GM23338 (cell line): ENCODE data around the gene SDC3. TPM values are rescaled to one million over a fixed set of nuclear protein-coding genes. Genes with fewer than 3 reads are reported as not detected.

ENCODE experiments used
- ATAC-seq: fragments of 200-7000 bp; cut with Tn5 transposase; 3 replicates; pipeline ENCODE4 v1.9.1; 2020
- DNase-seq: peaks from one replicate; pipeline ENCODE4 v3.0.0-alpha.2; 2015; ENCODE audit warnings: low spot score
- H2AFZ ChIP-seq: fragments of 200-600 bp; sonication (generic); 2 replicates; pipeline ENCODE4 v1.8.0; 2016; ENCODE audit warnings: antibody characterized with exemption, mild to moderate bottlenecking, moderate library complexity
- H3F3A ChIP-seq: fragments of 200-600 bp; sonication (generic); replicated peaks from 2 replicates; pipeline ENCODE4 v1.8.0; 2017; ENCODE audit warnings: antibody characterized with exemption, mixed run types, low read depth
- H3K27ac ChIP-seq: fragments of 200-600 bp; sonication (generic); 2 replicates; pipeline ENCODE4 v1.6.1; 2016; ENCODE audit warnings: low read depth
- H3K27me3 ChIP-seq: fragments of 200-600 bp; sonication (generic); 2 replicates; pipeline ENCODE4 v1.8.0; 2016; ENCODE audit warnings: mild to moderate bottlenecking, mixed run types, moderate library complexity; ENCODE audit not compliant: insufficient read depth
- H3K36me3 ChIP-seq: fragments of 200-600 bp; sonication (generic); 2 replicates; pipeline ENCODE4 v1.8.0; 2016; ENCODE audit warnings: mild to moderate bottlenecking; ENCODE audit not compliant: insufficient read depth
- H3K4me1 ChIP-seq: fragments of 200-600 bp; sonication (generic); 2 replicates; pipeline ENCODE4 v1.8.0; 2016; ENCODE audit warnings: mild to moderate bottlenecking, moderate library complexity; ENCODE audit not compliant: insufficient read depth
- H3K4me2 ChIP-seq: fragments of 200-600 bp; sonication (generic); 2 replicates; pipeline ENCODE4 v1.7.1; 2017; ENCODE audit warnings: mixed run types
- H3K4me3 ChIP-seq: fragments of 200-600 bp; sonication (generic); 2 replicates; pipeline ENCODE4 v1.6.1; 2016; ENCODE audit warnings: mixed run types
- H3K79me2 ChIP-seq: fragments of 200-600 bp; sonication (generic); replicated peaks from 2 replicates; pipeline ENCODE4 v1.8.0; 2017; ENCODE audit warnings: mild to moderate bottlenecking; ENCODE audit not compliant: insufficient read depth
- H3K9me2 ChIP-seq: fragments of 200-600 bp; sonication (generic); 2 replicates; pipeline ENCODE4 v1.8.0; 2017; ENCODE audit not compliant: insufficient read depth
- H4K20me1 ChIP-seq: fragments of 200-600 bp; sonication (generic); replicated peaks from 2 replicates; pipeline ENCODE4 v1.8.0; 2017; ENCODE audit warnings: mild to moderate bottlenecking; ENCODE audit not compliant: insufficient read depth
- H3K27ac Mint-ChIP-seq: 2 replicates; pipeline ENCODE4 v1.8.0; 2020; ENCODE audit warnings: inconsistent platforms, mild to moderate bottlenecking, moderate library complexity, mixed read lengths
- H3K27me3 Mint-ChIP-seq: 3 replicates; pipeline ENCODE4 v1.8.0; 2022; ENCODE audit warnings: low read depth, mild to moderate bottlenecking, moderate library complexity, mixed read lengths, inconsistent platforms; ENCODE audit not compliant: insufficient read depth, poor library complexity
- H3K36me3 Mint-ChIP-seq: 3 replicates; pipeline ENCODE4 v1.8.0; 2021; ENCODE audit warnings: low read depth, mild to moderate bottlenecking, inconsistent platforms, moderate library complexity, mixed read lengths
- H3K4me1 Mint-ChIP-seq: 3 replicates; pipeline ENCODE4 v1.8.0; 2020; ENCODE audit warnings: mild to moderate bottlenecking, inconsistent platforms, mixed read lengths
- H3K4me3 Mint-ChIP-seq: 3 replicates; pipeline ENCODE4 v1.8.0; 2021; ENCODE audit warnings: moderate library complexity, mild to moderate bottlenecking, inconsistent platforms, mixed read lengths
- H3K9me3 Mint-ChIP-seq: 3 replicates; pipeline ENCODE4 v1.8.0; 2020; ENCODE audit warnings: moderate library complexity, mild to moderate bottlenecking, inconsistent platforms, mixed read lengths
- CREB1 ChIP-seq: fragments of 250-450 bp; sonication (Bioruptor Pico); IDR thresholded peaks from 2 replicates; pipeline ENCODE4 v1.5.0; 2020; ENCODE audit warnings: low read depth, mild to moderate bottlenecking, moderate library complexity
- EZH2 ChIP-seq: fragments of 200-600 bp; sonication (generic); IDR thresholded peaks from one replicate; pipeline ENCODE4 v1.8.0; 2017; ENCODE audit warnings: antibody characterized with exemption, mild to moderate bottlenecking, low read depth; ENCODE audit not compliant: unreplicated experiment
- EZH2phosphoT487 ChIP-seq: fragments of 200-600 bp; sonication (generic); IDR thresholded peaks from one replicate; pipeline ENCODE4 v1.8.1; 2018; ENCODE audit warnings: antibody characterized with exemption; ENCODE audit not compliant: unreplicated experiment
- JUNB ChIP-seq: IDR thresholded peaks from one replicate; pipeline ENCODE4 v1.6.1; 2016; ENCODE audit warnings: antibody characterized with exemption; ENCODE audit not compliant: unreplicated experiment
- NANOG ChIP-seq: IDR thresholded peaks from 2 replicates; pipeline ENCODE4 v1.6.1; 2016; ENCODE audit warnings: antibody characterized with exemption, borderline replicate concordance
- POLR2AphosphoS5 ChIP-seq: IDR thresholded peaks from 2 replicates; pipeline ENCODE4 v1.6.1; 2016; ENCODE audit warnings: antibody characterized with exemption, low read depth
- STAT1 ChIP-seq: IDR thresholded peaks from one replicate; pipeline ENCODE4 v1.6.1; 2016; ENCODE audit warnings: antibody characterized with exemption; ENCODE audit not compliant: unreplicated experiment
- ZNF114 ChIP-seq: fragments of 250-450 bp; sonication (Bioruptor Pico); IDR thresholded peaks from 2 replicates; pipeline ENCODE4 v1.5.0; 2020; ENCODE audit warnings: mild to moderate bottlenecking, moderate library complexity
- ZNF331 ChIP-seq: fragments of 250-450 bp; sonication (Bioruptor Pico); IDR thresholded peaks from 2 replicates; pipeline ENCODE4 v1.5.0; 2020; ENCODE audit warnings: low read depth, mild to moderate bottlenecking, moderate library complexity
- polyA plus RNA-seq: library from polyadenylated mRNA; unstranded; fragments of >200 nt; fragmentation: Nextera tagmentation; extraction: Ambion mirVana; gene quantifications from 2 replicates; pipeline ENCODE4 v1.2.1, GENCODE V29; 2016
- total RNA-seq: library from RNA; depleted of rRNA; stranded (reverse); fragments of >200 nt; shearing (Covaris generic); gene quantifications from 2 replicates; pipeline ENCODE4 v1.2.3, GENCODE V29; 2014
- TF ChIP-seq, protein P1 (sequence below), 2 experiments: fragments of 200-600 bp in 1 of 2; sonication (generic) in 1 of 2; conservative IDR thresholded peaks; 2 replicates each; pipeline versions ENCODE4 v1.5.1 to v1.6.1; 2016 to 2017; ENCODE audit warnings: antibody characterized with exemption in 2 of 2, low read depth in 2 of 2, mild to moderate bottlenecking in 2 of 2, moderate library complexity in 1 of 2
- TF ChIP-seq, protein P2 (sequence below): fragments of 250-450 bp; sonication (Bioruptor Pico); IDR thresholded peaks from 2 replicates; pipeline ENCODE4 v1.5.0; 2020; ENCODE audit warnings: mild to moderate bottlenecking, moderate library complexity
- TF ChIP-seq, protein P3 (sequence below): IDR thresholded peaks from 2 replicates; pipeline ENCODE4 v1.6.1; 2016; ENCODE audit warnings: antibody characterized with exemption
- TF ChIP-seq, protein P4 (sequence below): IDR thresholded peaks from one replicate; pipeline ENCODE4 v1.6.1; 2018; ENCODE audit warnings: antibody characterized with exemption; ENCODE audit not compliant: unreplicated experiment

Gene SDC3
- total and polyA plus RNA-seq, 2 experiments from 2014 or later: 5.2 to 29.7 TPM

DNA sequence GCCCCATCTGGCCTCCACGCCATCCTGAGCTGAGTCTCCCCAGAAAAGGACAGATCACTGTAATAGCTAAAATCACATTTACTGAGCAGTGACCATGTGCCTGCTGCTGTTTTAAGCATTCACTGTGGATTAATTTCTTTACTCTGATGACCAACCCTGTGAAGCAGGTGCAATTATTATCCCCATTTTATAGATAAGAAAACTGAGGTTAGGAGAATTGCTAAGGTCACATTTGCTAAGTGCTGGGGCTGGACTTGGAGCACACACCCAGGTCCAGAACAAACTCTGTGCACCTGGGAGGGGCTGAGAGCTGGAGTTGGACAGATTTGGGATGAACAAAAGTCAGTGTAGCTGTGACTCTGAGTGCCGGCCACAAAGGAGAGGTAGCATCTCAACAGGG lies 58.0 kb downstream of the SDC3 start:
- H3K4me3 Mint-ChIP-seq: no peak overlapping the region
- peaks cover 52% of the 10 kb centered on the region for H3K4me1 Mint-ChIP-seq
- Histone ChIP-seq H3K27ac (no peak overlapping the region), H2AFZ (no peak overlapping the region), H4K20me1 (no peaks in the 10 kb centered on the region), H3K4me1 (peaks cover 31% of the 10 kb centered on the region), H3K9me2 (no peaks in the 10 kb centered on the region), H3K4me2 (no peak overlapping the region), H3F3A (no peaks in the 10 kb centered on the region), H3K27me3 (no peaks in the 10 kb centered on the region), H3K4me3 (no peak overlapping the region), H3K36me3 (no peaks in the 10 kb centered on the region), H3K79me2 (no peaks in the 10 kb centered on the region)
- no peaks in the 10 kb centered on the region for H3K9me3 Mint-ChIP-seq
- H3K27ac Mint-ChIP-seq: no peak overlapping the region
- H3K36me3 Mint-ChIP-seq: no peaks in the 10 kb centered on the region
- DNase-seq (no peak), ATAC-seq (no peak)
- TF ChIP-seq ZNF331 (CRISPR knock-in tag) (no peak), POLR2AphosphoS5 (no peak), ZNF114 (CRISPR knock-in tag) (no peak), NANOG (no peak), EZH2phosphoT487 (no peak), STAT1 (no peak), EZH2 (no peak), CREB1 (CRISPR knock-in tag) (no peak), JUNB (no peak)
- TF ChIP-seq, protein P1, sequence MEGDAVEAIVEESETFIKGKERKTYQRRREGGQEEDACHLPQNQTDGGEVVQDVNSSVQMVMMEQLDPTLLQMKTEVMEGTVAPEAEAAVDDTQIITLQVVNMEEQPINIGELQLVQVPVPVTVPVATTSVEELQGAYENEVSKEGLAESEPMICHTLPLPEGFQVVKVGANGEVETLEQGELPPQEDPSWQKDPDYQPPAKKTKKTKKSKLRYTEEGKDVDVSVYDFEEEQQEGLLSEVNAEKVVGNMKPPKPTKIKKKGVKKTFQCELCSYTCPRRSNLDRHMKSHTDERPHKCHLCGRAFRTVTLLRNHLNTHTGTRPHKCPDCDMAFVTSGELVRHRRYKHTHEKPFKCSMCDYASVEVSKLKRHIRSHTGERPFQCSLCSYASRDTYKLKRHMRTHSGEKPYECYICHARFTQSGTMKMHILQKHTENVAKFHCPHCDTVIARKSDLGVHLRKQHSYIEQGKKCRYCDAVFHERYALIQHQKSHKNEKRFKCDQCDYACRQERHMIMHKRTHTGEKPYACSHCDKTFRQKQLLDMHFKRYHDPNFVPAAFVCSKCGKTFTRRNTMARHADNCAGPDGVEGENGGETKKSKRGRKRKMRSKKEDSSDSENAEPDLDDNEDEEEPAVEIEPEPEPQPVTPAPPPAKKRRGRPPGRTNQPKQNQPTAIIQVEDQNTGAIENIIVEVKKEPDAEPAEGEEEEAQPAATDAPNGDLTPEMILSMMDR (conservative IDR thresholded peaks at IDR 0.05; ENCODE audit: low read depth in 2 of 2): no peak
- TF ChIP-seq, protein P2, sequence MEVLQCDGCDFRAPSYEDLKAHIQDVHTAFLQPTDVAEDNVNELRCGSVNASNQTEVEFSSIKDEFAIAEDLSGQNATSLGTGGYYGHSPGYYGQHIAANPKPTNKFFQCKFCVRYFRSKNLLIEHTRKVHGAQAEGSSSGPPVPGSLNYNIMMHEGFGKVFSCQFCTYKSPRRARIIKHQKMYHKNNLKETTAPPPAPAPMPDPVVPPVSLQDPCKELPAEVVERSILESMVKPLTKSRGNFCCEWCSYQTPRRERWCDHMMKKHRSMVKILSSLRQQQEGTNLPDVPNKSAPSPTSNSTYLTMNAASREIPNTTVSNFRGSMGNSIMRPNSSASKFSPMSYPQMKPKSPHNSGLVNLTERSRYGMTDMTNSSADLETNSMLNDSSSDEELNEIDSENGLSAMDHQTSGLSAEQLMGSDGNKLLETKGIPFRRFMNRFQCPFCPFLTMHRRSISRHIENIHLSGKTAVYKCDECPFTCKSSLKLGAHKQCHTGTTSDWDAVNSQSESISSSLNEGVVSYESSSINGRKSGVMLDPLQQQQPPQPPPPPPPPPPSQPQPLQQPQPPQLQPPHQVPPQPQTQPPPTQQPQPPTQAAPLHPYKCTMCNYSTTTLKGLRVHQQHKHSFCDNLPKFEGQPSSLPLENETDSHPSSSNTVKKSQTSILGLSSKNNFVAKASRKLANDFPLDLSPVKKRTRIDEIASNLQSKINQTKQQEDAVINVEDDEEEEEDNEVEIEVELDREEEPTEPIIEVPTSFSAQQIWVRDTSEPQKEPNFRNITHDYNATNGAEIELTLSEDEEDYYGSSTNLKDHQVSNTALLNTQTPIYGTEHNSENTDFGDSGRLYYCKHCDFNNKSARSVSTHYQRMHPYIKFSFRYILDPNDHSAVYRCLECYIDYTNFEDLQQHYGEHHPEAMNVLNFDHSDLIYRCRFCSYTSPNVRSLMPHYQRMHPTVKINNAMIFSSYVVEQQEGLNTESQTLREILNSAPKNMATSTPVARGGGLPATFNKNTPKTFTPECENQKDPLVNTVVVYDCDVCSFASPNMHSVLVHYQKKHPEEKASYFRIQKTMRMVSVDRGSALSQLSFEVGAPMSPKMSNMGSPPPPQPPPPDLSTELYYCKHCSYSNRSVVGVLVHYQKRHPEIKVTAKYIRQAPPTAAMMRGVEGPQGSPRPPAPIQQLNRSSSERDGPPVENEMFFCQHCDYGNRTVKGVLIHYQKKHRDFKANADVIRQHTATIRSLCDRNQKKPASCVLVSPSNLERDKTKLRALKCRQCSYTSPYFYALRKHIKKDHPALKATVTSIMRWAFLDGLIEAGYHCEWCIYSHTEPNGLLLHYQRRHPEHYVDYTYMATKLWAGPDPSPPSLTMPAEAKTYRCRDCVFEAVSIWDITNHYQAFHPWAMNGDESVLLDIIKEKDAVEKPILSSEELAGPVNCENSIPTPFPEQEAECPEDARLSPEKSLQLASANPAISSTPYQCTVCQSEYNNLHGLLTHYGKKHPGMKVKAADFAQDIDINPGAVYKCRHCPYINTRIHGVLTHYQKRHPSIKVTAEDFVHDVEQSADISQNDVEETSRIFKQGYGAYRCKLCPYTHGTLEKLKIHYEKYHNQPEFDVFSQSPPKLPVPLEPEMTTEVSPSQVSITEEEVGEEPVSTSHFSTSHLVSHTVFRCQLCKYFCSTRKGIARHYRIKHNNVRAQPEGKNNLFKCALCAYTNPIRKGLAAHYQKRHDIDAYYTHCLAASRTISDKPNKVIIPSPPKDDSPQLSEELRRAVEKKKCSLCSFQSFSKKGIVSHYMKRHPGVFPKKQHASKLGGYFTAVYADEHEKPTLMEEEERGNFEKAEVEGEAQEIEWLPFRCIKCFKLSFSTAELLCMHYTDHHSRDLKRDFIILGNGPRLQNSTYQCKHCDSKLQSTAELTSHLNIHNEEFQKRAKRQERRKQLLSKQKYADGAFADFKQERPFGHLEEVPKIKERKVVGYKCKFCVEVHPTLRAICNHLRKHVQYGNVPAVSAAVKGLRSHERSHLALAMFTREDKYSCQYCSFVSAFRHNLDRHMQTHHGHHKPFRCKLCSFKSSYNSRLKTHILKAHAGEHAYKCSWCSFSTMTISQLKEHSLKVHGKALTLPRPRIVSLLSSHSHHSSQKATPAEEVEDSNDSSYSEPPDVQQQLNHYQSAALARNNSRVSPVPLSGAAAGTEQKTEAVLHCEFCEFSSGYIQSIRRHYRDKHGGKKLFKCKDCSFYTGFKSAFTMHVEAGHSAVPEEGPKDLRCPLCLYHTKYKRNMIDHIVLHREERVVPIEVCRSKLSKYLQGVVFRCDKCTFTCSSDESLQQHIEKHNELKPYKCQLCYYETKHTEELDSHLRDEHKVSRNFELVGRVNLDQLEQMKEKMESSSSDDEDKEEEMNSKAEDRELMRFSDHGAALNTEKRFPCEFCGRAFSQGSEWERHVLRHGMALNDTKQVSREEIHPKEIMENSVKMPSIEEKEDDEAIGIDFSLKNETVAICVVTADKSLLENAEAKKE: no peak
- TF ChIP-seq, protein P3, sequence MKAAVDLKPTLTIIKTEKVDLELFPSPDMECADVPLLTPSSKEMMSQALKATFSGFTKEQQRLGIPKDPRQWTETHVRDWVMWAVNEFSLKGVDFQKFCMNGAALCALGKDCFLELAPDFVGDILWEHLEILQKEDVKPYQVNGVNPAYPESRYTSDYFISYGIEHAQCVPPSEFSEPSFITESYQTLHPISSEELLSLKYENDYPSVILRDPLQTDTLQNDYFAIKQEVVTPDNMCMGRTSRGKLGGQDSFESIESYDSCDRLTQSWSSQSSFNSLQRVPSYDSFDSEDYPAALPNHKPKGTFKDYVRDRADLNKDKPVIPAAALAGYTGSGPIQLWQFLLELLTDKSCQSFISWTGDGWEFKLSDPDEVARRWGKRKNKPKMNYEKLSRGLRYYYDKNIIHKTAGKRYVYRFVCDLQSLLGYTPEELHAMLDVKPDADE: no peak
- TF ChIP-seq, protein P4, sequence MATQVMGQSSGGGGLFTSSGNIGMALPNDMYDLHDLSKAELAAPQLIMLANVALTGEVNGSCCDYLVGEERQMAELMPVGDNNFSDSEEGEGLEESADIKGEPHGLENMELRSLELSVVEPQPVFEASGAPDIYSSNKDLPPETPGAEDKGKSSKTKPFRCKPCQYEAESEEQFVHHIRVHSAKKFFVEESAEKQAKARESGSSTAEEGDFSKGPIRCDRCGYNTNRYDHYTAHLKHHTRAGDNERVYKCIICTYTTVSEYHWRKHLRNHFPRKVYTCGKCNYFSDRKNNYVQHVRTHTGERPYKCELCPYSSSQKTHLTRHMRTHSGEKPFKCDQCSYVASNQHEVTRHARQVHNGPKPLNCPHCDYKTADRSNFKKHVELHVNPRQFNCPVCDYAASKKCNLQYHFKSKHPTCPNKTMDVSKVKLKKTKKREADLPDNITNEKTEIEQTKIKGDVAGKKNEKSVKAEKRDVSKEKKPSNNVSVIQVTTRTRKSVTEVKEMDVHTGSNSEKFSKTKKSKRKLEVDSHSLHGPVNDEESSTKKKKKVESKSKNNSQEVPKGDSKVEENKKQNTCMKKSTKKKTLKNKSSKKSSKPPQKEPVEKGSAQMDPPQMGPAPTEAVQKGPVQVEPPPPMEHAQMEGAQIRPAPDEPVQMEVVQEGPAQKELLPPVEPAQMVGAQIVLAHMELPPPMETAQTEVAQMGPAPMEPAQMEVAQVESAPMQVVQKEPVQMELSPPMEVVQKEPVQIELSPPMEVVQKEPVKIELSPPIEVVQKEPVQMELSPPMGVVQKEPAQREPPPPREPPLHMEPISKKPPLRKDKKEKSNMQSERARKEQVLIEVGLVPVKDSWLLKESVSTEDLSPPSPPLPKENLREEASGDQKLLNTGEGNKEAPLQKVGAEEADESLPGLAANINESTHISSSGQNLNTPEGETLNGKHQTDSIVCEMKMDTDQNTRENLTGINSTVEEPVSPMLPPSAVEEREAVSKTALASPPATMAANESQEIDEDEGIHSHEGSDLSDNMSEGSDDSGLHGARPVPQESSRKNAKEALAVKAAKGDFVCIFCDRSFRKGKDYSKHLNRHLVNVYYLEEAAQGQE: no peak
- peaks cover 10% of the 10 kb centered on the region for H3K27me3 Mint-ChIP-seq
